T-helper 9 cell (primary cell): ENCODE results near the gene ELFN2.

Source experiments
- DNase-seq: peaks from one replicate; pipeline ENCODE4 v3.0.0-alpha.2; 2020

ELFN2 gene

DNA sequence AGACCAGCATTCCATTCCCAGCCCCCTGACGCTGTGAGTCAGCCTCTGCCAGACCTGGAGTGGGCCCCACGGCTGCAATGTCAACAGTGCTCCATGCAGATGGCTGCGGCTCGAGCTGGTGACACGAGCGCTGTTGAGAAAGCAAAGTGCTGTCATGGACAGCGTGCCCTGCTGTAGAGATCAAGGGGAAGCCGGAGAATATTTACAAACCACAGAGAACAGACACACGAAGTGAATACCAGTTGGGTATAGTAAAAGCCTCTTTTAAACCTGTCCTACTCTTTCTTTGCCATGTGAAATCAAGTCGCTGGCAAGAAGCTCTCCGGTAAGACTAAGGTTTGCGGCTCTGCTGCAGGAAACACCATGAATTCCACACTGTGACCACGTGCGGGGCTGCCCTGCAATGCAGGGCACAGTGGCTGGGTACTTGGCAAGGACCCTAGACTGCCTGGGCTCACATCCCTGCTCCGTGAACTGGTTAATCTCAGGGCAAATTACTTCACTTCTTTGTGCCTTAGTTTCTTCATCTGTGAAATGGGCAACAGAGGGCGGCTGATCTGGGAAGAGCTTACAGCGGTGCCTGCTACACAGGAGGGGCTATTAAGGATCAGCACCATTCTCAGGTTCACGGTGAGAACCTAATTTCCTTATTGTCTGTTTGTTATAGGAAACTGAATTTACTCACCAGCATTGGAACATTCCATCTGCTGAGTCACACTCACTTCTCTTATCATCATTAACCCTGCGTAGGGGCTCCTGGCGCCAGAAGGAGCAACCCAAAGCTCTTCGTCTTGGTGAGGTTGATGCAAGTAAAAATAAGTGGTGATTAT, 27.8 kb upstream of the ELFN2 start:
- no peak for DNase-seq

DNA sequence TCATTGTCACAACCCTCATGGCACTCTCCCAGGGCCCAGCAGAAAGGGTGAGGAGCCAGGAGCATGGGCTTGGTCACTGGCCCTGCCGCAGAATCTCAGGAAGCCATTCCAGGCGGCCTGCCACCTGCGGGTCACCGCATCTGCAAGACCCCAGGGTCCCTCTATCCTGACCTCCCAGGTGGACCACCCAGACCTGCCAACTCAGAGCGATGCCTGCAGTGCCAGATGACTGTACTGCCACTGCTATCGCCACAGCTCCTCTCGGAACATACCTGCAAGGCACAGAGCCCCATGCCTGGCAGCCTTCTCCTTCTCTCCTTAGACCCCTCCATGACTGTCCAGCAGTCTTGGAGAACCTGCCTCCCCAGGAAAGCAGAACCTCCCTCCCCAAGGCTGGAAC, 26.4 kb upstream of the ELFN2 start:
- DNase-seq: no peak

DNA sequence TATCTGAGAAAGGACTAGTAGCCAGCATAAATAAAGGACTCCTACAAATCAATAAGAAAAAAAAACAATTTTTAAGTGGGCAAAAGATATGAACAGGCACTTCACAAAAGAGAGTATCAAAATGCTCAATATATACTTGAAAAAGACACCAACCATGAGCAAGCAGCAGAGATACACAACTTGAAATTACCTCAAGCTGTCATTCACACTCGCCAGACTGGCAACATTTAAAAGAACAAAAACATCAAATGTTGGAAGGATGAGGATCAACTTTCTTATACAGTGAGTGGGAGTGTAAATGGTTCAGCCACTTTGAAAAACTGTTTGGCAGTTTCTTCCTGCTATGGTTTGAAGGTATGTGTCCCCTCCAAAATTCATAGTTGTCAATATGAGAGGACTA, 23.9 kb upstream of the ELFN2 start:
- DNase-seq: no peak

DNA sequence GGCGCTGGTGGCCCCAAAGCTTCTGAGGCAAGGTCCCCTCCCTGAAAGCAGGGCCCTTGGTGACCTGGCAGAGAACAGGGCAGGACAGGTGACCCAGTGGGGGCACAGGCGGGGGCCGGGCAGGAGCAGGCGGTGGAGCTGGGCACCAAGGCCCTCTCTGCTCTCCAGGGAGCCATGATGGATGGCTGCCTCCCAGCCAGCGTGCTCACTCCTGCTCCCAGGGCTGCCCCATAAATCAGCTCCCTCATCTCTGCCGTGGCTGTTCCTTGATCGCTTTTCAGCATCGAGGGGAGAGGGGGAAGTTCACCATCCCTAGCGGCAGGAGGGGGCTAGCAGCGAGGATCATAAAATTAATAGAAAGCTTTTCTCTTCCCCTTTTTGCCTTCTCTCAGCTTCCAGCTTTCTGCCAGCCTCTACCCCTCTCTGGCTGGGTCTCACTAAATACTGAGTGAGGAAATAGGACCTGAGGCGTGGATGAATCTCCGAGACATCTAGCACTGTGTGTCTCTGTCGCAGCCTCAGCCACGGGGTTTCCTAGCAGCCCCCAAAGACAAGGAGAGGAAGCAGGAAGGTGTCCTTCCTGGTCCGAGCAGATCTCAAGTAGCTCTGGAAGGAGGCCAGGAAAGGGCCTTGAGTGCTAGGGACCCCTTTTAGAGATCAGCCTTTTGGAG, 22.2 kb upstream of the ELFN2 start:
- DNase-seq: no peak

DNA sequence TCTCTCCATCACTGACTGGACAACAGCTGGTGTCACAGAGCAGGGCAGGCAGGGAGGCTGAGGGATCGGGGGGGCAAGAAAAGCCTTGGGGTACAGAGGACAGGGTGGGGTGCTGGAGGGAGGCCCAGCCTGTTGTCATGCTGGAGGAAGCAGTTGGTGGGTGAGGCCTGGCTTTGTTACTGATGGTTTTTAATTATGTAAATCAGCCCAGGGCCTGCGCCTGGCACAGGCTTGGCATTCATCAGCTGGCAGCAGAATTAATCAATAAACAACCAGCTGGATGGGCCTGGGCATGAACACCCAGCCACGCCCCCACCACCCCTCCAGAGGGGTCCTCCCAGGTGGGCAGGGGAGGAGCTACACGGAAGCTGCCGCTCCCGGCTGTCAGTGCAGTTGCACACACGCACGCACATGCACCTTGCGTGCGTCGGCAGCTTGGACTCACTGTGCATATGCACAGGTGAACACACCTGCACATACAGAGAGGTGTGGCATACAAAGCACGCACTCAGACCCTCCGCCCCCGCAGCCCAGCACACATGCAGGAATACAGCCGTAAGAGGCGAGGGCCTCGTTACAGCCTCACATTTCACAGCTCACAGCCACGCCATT, 21.3 kb upstream of the ELFN2 start:
- no peak for DNase-seq

DNA sequence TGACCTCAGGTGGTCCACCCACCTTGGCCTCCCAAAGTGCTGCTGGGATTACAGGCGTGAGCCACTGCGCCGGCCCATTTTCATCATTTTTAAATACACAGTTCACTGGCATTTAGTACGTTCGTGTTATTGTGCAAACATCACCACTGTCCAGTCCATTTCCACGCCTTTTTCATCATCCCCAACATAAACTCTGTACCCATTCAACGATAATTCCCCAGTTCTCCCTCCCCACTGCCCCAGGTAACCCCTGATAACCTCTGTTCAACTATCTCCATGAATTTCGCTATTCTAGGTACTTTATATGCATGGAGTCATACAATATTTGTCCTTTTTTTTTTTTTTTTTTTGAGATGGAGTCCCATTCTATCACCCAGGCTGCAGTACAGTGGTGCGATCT, 18.2 kb upstream of the ELFN2 start:
- no peak for DNase-seq

DNA sequence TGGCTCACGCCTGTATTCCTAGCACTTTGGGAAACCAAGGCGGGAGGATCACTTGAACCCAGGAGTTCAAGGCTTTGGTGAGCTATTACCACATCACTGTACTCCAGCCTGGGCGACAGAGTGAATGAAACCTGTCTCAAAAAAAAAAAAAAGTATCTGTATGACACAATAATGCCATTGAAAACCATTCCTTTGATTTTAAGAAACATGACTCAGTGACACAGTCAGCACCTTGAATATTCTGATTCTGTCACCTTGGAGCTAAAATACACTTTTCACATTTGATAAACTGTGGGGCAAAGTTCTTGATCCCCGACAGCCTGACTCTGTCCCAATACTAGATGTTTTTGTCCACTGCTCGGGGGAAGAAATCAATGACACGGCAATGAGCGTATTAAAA, 16.7 kb upstream of the ELFN2 start:
- DNase-seq: no peak

DNA sequence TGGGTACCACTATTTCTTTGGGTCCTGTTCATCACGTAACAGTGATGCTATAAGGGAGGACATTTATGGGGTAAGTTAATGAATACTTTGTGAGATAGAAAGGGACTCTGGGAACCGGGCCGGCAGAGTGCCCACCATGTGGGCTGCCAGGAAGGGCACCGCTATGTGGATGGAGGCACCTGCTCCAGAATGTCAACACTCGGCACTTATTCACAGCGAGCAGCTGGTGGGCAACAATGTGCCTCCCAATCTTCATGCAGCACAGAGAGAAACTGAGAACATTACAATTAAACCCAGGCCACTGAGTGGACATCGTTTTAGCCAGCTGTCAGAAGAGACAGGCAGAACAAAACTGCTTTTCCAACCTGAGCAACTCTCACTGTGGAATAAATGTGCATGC, 15.8 kb upstream of the ELFN2 start:
- DNase-seq: no peak

DNA sequence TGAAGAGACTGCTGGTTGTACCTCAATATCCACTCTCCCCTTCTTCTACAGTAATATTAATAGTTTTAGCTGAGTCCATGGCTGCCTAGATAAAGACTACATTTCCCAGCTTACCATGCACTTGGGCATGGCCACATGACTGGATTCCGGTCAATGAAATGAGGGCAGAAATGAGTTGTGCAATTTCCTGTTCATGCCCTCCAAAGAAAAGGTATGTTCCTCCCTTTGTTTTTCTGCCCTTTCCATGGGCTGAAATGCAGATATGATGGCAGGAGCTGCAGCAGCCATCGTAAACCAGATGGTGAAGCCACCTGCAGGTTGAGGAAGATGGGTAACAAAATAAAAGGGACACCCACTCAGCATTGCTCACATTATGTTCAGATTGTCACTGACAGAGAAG, 15.3 kb upstream of the ELFN2 start:
- no peak for DNase-seq

DNA sequence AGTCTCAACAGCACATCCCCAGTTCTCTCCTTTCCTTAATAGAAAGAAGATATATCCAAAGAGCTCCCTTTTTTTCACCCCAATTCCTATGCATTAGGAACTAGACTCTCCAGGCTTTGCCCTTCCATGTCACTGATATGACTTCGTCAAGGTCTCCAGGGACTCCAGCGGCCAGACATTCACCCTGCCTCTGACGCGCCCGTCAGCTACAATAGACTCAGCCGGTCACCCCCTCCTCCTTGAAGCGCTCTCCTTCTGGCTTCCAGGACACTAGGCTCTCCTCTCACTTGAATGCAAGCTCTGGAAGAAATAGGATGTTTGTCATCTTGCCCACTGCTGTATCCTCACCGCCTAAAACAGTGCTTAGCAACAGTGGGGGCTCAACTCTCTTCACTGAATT, 14.9 kb upstream of the ELFN2 start:
- DNase-seq: no peak

DNA sequence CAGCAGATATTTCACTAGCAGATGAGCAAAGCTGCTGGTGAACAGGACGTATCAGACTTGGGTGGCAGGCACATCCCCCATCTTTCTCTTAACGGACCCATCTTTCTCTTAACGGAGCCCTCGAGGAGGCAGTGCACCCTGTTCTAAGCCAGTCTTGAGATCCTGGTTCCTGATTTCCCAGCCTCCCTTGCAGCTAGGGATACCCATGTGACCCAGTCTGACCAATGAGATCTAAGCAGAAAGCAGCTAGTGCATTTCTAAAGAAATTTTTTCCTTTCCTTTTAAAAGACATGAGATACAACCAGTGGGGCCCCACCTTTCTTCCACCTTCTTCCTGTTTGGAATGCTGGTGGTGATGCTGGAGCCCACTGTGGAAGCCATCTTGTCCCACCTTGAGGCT, 13.6 kb upstream of the ELFN2 start:
- DNase-seq: no peak

DNA sequence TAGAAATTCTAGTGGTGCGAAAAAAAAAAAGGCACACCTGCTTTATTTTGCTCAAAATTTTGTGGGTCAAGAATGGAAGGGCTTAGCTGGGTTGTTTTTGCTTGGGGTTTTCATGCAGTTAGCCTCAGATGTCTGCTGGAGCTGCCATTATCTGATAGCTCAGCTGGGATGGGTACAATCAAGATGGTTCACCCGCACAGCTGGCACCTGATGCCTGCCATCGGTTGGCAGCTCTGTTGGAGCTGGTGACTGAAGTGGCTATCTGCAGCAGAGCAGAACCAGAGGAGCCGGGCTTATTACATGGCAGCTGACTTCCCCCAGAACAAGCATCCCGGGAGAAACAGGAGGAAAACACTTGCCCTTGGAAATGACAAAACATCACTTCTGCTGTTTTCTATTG, 12.1 kb upstream of the ELFN2 start:
- no peak for DNase-seq

DNA sequence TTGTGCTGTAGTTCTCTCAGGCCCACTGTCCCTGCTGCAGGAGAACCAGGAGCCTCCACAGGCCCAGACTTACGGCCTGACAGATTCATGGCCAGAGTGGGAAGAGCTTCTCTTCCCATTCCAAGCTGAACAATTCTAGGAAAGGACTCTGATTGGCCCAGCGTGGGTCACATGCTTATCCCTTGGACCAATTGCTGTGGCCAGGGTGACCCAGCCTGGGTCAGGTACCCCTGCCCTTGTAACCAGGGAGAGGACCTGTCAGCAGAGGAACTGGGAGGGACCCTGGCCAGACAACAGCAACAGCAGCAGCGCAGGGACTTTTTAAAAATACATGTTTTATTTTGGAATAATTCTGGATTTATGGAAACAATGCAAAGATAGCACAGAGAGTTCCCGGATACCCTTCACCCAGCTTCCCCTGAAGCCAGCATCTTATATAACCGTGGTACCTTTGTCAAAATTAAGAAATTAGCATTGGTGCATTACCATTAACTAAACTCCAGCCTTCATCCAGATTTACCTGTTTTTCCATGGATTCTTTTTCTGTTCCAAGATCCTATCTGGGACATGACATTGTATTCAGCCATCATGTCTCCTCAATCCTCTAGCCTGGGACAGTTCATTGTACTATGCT, 8.8 kb upstream of the ELFN2 start:
- no peak for DNase-seq

DNA sequence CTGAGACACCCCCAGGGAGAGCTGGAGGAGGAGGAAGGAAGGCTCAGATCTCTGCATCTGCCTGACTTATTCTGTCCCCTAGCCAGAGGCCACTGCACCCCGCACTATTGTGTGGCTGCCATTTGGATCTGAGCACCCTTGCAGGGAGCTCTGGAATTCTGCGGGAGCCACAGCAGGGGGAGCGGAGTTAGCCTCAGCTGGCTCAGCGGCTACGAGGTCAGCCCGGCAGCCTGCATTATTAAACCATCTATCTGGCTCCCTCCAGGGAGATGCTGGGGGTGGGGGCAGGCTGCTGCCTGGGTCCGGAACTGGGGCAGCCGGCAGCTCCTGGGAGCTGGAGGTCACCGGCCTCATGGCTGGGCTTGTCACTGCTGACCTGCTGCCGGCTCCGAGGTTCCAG, 6.5 kb upstream of the ELFN2 start:
- no peak for DNase-seq

DNA sequence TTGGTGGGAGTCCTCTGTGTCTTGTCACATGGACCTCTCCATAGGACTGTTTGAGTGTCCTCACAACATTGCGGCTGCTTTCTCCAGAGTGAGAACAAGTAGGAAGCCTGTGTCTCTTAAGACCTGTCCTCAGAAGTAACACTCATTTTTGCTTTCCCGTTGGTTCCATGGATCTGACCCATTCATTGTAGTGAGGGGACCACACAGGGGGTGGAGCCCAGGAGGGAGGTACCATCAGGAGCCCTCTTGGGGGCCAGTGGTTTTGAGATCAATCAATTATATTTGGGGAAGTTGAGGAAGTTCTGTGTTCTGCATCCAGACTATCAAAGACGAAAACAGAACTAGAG, 5.4 kb upstream of the ELFN2 start:
- no peak for DNase-seq

DNA sequence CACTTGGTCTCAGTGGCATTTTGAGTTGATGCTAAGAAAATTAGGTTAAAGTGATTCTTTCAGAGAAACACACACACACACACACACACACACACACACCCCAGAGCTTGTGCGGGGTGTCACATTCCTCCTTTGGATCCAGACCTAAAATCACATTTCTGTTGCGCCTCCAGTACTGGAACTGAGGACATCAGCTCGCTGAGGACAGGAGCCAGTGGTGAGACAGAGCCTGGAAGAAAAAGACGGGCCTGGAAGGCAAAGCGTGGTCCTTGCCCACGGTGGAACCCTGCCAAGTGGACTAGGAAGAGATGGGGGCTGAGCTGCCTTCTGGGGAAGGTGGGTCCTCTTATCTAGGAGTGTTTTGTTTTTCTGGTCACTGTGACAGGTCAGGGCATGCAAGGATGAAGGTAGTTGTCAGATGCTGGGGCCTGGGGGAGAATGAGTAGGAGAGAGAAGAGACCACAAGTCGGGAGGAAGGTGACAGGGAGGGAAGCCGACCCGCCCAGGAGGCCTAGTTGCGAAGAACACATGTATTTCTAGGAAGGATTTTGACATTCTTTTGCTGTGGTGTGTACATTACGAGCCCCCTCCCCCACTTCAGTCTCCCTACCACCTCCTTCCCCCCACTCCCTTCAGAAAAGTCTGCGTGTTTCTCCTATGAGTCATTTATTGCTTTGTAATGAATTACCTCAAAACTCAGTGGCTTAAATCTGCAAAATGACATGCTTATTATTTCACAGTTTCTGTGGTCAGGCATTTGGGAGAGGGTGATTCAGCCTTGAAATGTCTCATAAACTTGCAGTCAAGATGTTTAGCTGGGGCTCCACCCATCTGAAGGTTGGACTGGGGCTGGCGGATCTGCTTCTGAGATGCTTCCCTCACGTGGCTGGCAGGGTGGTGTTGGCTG, 4.8 kb upstream of the ELFN2 start:
- DNase-seq: no peak

DNA sequence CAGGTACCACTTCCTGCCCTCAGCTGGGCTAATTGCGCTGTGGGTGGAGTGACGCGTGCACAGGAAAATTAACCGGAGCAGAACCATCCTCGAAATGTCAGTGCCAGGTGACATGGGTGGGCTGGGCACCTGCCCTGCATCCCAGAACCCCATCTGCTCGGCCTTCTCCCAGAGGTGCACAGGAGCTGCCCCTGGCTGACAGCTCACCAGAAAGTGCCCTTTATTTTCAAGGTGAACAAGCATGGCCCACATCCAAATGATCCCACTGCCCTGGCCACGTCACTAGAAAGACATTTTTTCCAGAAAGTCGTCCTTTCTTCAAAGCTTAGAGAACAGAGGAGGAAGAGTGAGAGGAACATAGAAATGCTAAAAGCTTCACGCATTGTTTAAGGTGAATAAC, 4.1 kb upstream of the ELFN2 start:
- DNase-seq: no peak

DNA sequence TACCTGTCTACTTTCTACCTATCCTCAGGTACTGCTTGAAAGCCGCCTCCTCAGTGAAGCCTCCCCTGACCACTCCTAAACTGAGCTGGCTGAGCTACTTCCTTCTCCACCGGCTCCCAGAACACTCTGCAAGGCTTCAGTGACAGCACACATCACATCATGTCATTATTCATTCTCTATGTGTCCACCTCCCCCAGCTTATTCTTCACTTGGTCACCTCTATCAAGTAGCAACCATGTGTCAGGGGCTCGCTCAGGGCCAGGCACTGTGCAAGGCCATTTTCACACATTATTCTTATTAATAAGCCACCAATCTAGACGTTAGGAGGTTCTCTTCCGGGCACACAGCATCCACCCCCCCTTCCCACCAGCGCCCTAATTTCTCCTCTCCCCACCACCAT, 3.7 kb upstream of the ELFN2 start:
- no peak for DNase-seq

DNA sequence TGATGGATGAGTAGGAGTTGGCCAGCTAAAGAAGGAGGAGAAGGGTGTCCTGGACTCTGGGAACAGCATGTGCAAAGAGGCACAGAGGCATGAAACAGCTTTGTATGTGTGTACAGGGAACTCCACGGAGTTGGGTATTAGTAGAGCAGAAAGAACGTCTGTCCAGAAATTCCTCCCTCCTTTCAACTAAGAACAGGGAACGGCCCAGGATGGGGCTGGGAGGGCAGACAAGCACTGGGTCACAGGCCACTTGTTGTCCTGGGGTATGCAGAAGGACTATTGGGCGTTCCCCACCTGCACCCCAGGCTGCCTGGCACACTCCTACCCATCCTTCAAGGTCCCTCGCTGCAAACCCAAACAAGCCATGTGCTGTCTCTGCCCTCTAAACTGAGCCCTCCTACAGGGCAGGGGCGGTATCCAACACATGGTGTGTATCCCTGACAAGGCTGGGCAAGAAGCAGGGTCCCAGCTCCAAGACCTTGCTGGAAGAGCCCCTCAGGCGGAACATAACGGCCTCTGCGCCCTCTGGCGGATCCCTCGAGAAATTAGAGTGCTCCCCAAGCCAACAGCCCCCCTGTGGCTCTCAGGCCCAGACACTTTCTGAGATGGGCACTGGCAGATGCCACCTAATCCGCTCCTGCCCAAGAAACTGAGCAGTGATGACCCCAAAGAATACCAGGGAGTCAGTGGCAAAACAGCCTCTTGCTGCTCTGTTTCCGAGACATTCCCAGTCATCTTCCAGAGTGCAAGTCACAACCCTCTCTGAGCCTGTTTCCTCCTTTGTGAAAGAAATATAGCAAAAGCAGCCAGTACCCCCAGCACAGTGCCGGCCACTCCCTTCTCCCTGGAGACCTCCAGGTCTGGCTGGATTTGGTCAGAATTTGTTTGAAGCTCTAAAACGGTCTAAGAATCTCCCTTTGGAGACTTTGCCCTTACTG, 1.6 kb upstream of the ELFN2 start:
- peak; percentile 53 for DNase-seq

DNA sequence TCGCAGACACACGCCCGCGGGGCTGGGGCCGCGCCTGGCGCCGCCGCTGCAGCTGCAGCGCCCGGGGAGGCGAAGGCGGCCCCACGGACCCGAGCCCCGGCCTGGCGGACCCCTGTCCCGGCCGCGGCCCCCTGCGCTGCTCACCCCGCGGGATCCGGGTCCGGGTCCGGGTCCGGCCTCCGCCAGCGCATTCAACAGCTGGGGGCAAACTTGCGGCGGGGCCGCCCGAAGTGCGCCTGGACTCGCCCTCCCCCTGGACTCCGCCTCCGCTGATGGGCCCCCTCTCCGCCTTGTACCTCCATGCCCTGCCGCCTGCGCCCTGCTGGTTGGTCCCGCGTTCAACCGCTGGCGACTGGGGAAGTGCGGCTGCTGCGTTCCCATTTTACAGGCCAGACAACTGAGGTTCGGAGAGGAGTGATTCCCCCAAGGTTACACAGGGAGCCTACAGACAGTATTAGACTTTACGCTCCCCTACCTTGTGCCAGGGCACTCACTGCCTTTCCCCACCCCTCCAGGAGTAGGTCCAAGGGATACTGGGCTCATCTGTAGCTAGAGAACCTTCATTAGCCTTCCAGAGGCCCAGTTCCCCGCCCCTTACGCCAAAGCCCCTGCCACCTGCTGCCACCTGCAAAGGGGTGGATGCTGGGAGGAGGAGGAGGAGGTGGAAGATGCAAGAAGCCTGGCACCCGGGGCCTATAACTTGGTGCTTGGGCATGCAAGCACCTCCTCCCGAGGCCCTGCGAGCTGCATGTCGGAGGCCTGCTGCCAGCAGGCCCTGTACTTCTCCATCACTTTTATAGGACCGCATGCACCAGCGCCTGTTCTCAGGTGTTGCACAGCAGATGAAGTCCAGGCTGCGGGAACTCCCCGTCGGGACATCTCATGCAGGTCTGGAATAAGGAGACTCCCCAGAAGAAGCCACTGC, 694 bp upstream of the ELFN2 start:
- no peak for DNase-seq
